Cardiac muscle cell (in vitro differentiated cells and primary cell): ENCODE results near the gene B3GALNT1. TPM values are rescaled to one million over a fixed set of nuclear protein-coding genes. Genes with fewer than 3 reads are reported as not detected.
"Not testable (repeated sequence)": the region's sequence is repeated elsewhere in the genome, so short reads cannot be mapped to it uniquely, and the experiment has no call there.

Source experiments
- DNase-seq, 2 donors: peaks; one replicate each; pipeline versions ENCODE4 v3.0.0 to v3.0.0-alpha.2; 2010 to 2017; ENCODE audit warnings: low read depth in 1 of 2, low spot score in 1 of 2
- H3K27ac ChIP-seq: fragments of 200-600 bp; sonication (generic); 2 replicates; pipeline ENCODE4 v1.5.1; 2016
- H3K27me3 ChIP-seq: fragments of 200-600 bp; sonication (generic); 2 replicates; pipeline ENCODE4 v1.6.0; 2016; ENCODE audit warnings: control low read depth
- H3K36me3 ChIP-seq: fragments of 200-600 bp; sonication (generic); 2 replicates; pipeline ENCODE4 v1.5.1; 2016; ENCODE audit warnings: control low read depth
- H3K4me1 ChIP-seq: fragments of 200-600 bp; sonication (generic); 2 replicates; pipeline ENCODE4 v1.8.1; 2017; ENCODE audit warnings: low read depth, mild to moderate bottlenecking, mixed run types
- H3K4me3 ChIP-seq: fragments of 200-600 bp; sonication (generic); 2 replicates; pipeline ENCODE4 v1.5.1; 2016; ENCODE audit warnings: mild to moderate bottlenecking
- H3K9me3 ChIP-seq: fragments of 200-600 bp; sonication (generic); 2 replicates; pipeline ENCODE4 v1.5.1; 2017; ENCODE audit warnings: low read depth, mild to moderate bottlenecking, control low read depth
- CTCF ChIP-seq: IDR thresholded peaks from 2 replicates; pipeline ENCODE4 v1.5.1; 2012; ENCODE audit warnings: low read depth, mild to moderate bottlenecking, low read length
- polyA plus RNA-seq: library from polyadenylated mRNA; unstranded; fragments of >200 nt; fragmentation: Nextera tagmentation; extraction: Ambion mirVana; gene quantifications from 2 replicates; pipeline ENCODE4 v1.2.1, GENCODE V29; 2016
- total RNA-seq: library from RNA; depleted of rRNA; stranded (reverse); fragments of >200 nt; gene quantifications from 2 replicates; pipeline ENCODE4 v1.2.3, GENCODE V29; 2016

B3GALNT1 gene
- total and polyA plus RNA-seq, 2 experiments from 2014 or later: 6.6 to 10.8 TPM

DNA sequence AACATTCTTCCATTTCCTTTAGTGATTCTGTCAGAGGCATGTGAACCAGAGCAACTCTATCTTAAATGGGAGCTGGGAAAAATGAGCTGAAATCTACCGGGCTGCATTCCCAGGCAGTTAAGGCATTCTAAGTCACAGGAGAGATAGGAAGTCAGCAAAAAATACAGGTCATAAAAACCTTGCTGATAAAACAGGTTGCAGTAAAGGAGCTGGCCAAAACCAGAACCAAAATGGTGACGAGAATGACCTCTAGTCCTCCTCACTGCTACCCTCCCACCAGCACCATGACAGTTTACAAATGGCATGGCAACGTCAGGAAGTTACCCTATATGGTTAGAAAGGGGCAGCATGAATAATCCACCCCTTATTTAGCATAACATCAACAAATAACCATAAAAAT lies 66.4 kb downstream of the B3GALNT1 start:
- TF ChIP-seq CTCF: no peak
- Histone ChIP-seq H3K9me3 (no peaks in the 10 kb centered on the region), H3K27me3 (no peaks in the 10 kb centered on the region), H3K4me3 (no peak overlapping the region), H3K4me1 (peaks cover 4% of the 10 kb centered on the region), H3K27ac (no peak overlapping the region), H3K36me3 (no peaks in the 10 kb centered on the region)
- DNase-seq: peak in 1 of 2 donors; percentile 16

DNA sequence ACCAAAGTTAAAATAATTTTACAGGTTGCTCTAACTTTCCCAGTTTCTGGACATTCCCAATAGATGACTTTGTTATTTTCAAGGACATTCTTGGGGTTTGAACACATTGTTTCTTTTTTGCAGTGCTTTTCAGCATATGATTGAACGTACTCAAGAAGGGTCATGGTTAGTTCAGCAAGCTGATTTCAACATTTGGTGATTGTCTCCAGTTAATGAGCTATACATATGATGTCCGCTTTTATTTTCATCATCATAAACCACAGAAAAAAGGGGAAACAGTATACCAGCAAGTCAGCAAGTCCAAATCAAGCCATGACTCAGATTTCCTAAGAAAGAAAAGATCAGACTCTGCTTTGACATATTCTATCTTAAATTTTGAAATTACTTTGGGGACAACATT lies 69.4 kb downstream of the B3GALNT1 start:
- peak overlapping the region; percentile 60 for H3K27ac ChIP-seq
- H3K4me1 ChIP-seq: peaks cover 4% of the 10 kb centered on the region
- no peak for TF ChIP-seq CTCF
- H3K4me3 ChIP-seq: no peak overlapping the region
- DNase-seq: peak in 1 of 2 donors; percentile 65
- H3K27me3 ChIP-seq: no peaks in the 10 kb centered on the region
- no peaks in the 10 kb centered on the region for H3K9me3 ChIP-seq
- H3K36me3 ChIP-seq: no peaks in the 10 kb centered on the region

DNA sequence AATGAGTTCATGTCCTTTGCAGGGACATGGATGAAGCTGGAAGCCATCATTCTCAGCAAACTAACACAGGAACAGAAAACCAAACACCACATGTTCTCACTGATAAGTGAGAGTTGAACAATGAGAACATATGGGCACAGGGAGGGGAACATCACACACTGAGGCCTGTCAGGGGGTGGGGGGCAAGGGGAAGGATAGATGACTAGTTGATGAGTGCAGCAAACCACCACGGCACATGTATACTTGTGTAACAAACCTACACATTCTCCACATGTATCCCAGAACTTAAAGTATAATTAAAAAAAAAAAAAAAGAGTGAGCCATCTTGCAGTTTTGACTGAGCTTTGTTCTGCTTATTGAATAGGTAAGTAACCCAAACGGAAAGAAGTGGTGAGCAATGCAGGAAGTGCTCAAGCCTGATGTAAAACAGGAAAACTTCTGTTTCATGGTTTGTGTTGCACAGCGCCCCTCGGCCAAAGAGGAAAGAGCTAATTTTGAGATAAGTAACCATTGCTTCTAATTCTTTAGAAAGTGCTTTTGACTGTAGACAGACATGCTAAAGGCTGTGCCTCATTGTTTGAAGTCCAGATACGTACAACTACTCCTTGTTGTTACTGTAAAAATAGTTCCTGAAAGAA lies 70.1 kb downstream of the B3GALNT1 start:
- H3K36me3 ChIP-seq, H3K4me1 ChIP-seq, H3K27me3 ChIP-seq, H3K4me3 ChIP-seq, H3K9me3 ChIP-seq: not testable (repeated sequence)
- peak in 1 of 2 donors; percentile 53 for DNase-seq
- peak overlapping the region; percentile 60 for H3K27ac ChIP-seq

Other genes starting within 250 kb of the B3GALNT1 start
- gene NMD3, start 116.0 kb upstream of the B3GALNT1 start, total RNA-seq: 28.4 and 36.8 TPM in 2 replicates
- gene NMD3, start 116.0 kb upstream of the B3GALNT1 start, polyA plus RNA-seq: 30.6 and 49.1 TPM in 2 replicates